ENCODE data around the gene SFTPB.
"Not testable (repeated sequence)": the region's sequence is repeated elsewhere in the genome, so short reads cannot be mapped to it uniquely, and the experiment has no call there.

Gene SFTPB

GRCh38 chr2:85668009-85668856, at the start of gene SFTPB:
Gene SFTPB (minus strand): TSS chr2:85668199. CDS start chr2:85668183, 16 bp downstream.
- Mint-ChIP-seq H3K9me3 (no peaks in the 10 kb centered on the region), H3K4me1 (peaks cover 15% of the 10 kb centered on the region), H3K36me3 (no peaks in the 10 kb centered on the region), H3K27ac (no peak within 1 kb of the TSS), H3K27me3 (peaks cover 10% of the 10 kb centered on the region), H3K4me3 (no peak within 1 kb of the TSS)
- ATAC-seq: no peak

- Mint-ChIP-seq H3K27me3 (peaks cover 32% of the 10 kb centered on the region), H3K4me3 (no peak overlapping the region), H3K36me3 (no peaks in the 10 kb centered on the region), H3K4me1 (no peaks in the 10 kb centered on the region), H3K9me3 (peaks cover 6% of the 10 kb centered on the region), H3K27ac (no peak overlapping the region)
- no peak for ATAC-seq
These were observed 49.5 kb upstream of the SFTPB start for GRCh38 chr2:85717308-85718008.

- no peak overlapping the region for H3K4me3 Mint-ChIP-seq
- H3K36me3 Mint-ChIP-seq: no peaks in the 10 kb centered on the region
- no peak overlapping the region for H3K27ac Mint-ChIP-seq
- H3K9me3 Mint-ChIP-seq: peaks cover 6% of the 10 kb centered on the region
- no peaks in the 10 kb centered on the region for H3K4me1 Mint-ChIP-seq
- peaks cover 42% of the 10 kb centered on the region for H3K27me3 Mint-ChIP-seq
- ATAC-seq: no peak
These were observed 48.4 kb upstream of the SFTPB start for GRCh38 chr2:85716346-85716914.

GRCh38 chr2:85714841-85715240, 46.8 kb upstream of the SFTPB start:
- Mint-ChIP-seq H3K27me3 (peaks cover 55% of the 10 kb centered on the region), H3K27ac (no peak overlapping the region), H3K4me3 (no peak overlapping the region), H3K4me1 (no peaks in the 10 kb centered on the region), H3K36me3 (no peaks in the 10 kb centered on the region), H3K9me3 (no peaks in the 10 kb centered on the region)
- no peak for ATAC-seq

- peaks cover 55% of the 10 kb centered on the region for H3K27me3 Mint-ChIP-seq
- not testable (repeated sequence) for H3K9me3 Mint-ChIP-seq, H3K4me3 Mint-ChIP-seq, H3K27ac Mint-ChIP-seq, H3K4me1 Mint-ChIP-seq, ATAC-seq, H3K36me3 Mint-ChIP-seq
These were observed 46.4 kb upstream of the SFTPB start for GRCh38 chr2:85714421-85714820.

- no peak for ATAC-seq
- H3K4me3 Mint-ChIP-seq: no peak overlapping the region
- H3K36me3 Mint-ChIP-seq: no peaks in the 10 kb centered on the region
- peaks cover 52% of the 10 kb centered on the region for H3K27me3 Mint-ChIP-seq
- H3K27ac Mint-ChIP-seq: no peak overlapping the region
- no peaks in the 10 kb centered on the region for H3K4me1 Mint-ChIP-seq
- no peaks in the 10 kb centered on the region for H3K9me3 Mint-ChIP-seq
These were observed 45.8 kb upstream of the SFTPB start for GRCh38 chr2:85713836-85714235.

GRCh38 chr2:85712849-85713612, 45.0 kb upstream of the SFTPB start:
- Mint-ChIP-seq H3K27ac (no peak overlapping the region), H3K9me3 (no peaks in the 10 kb centered on the region), H3K27me3 (peaks cover 44% of the 10 kb centered on the region), H3K4me1 (no peaks in the 10 kb centered on the region), H3K4me3 (no peak overlapping the region), H3K36me3 (no peaks in the 10 kb centered on the region)
- ATAC-seq: no peak

GRCh38 chr2:85712336-85712735, 44.3 kb upstream of the SFTPB start:
- Mint-ChIP-seq H3K4me1 (peaks cover under 1% of the 10 kb centered on the region), H3K36me3 (no peaks in the 10 kb centered on the region), H3K27ac (no peak overlapping the region), H3K4me3 (no peak overlapping the region), H3K27me3 (peaks cover 42% of the 10 kb centered on the region), H3K9me3 (no peaks in the 10 kb centered on the region)
- no peak for ATAC-seq

- Mint-ChIP-seq H3K36me3 (no peaks in the 10 kb centered on the region), H3K27ac (no peak overlapping the region), H3K4me1 (peaks cover 7% of the 10 kb centered on the region), H3K4me3 (no peak overlapping the region), H3K9me3 (no peaks in the 10 kb centered on the region), H3K27me3 (peaks cover 42% of the 10 kb centered on the region)
- ATAC-seq: no peak
These were observed 43.6 kb upstream of the SFTPB start for GRCh38 chr2:85711578-85712060.

GRCh38 chr2:85710687-85711577, 42.9 kb upstream of the SFTPB start:
- peaks cover 42% of the 10 kb centered on the region for H3K27me3 Mint-ChIP-seq

GRCh38 chr2:85709401-85709811, 41.4 kb upstream of the SFTPB start:
- Mint-ChIP-seq H3K36me3 (no peaks in the 10 kb centered on the region), H3K9me3 (no peaks in the 10 kb centered on the region), H3K27me3 (peaks cover 42% of the 10 kb centered on the region), H3K27ac (no peak overlapping the region), H3K4me1 (peaks cover 25% of the 10 kb centered on the region), H3K4me3 (no peak overlapping the region)
- ATAC-seq: no peak

More at GRCh38 chr2:85710687-85711577, 42.9 kb upstream of the SFTPB start:
- no peak overlapping the region for H3K27ac Mint-ChIP-seq
- no peaks in the 10 kb centered on the region for H3K9me3 Mint-ChIP-seq
- H3K36me3 Mint-ChIP-seq: no peaks in the 10 kb centered on the region
- H3K4me1 Mint-ChIP-seq: peaks cover 10% of the 10 kb centered on the region
- no peak for ATAC-seq
- no peak overlapping the region for H3K4me3 Mint-ChIP-seq

GRCh38 chr2:85708641-85709040, 40.6 kb upstream of the SFTPB start:
- peaks cover 35% of the 10 kb centered on the region for H3K27me3 Mint-ChIP-seq
- no peaks in the 10 kb centered on the region for H3K9me3 Mint-ChIP-seq
- H3K4me1 Mint-ChIP-seq: peaks cover 33% of the 10 kb centered on the region
- no peak overlapping the region for H3K4me3 Mint-ChIP-seq
- ATAC-seq: no peak
- H3K27ac Mint-ChIP-seq: no peak overlapping the region
- no peaks in the 10 kb centered on the region for H3K36me3 Mint-ChIP-seq

GRCh38 chr2:85707304-85707703, 39.3 kb upstream of the SFTPB start:
- Mint-ChIP-seq H3K27ac (no peak overlapping the region), H3K9me3 (no peaks in the 10 kb centered on the region), H3K27me3 (peaks cover 22% of the 10 kb centered on the region), H3K4me1 (peaks cover 46% of the 10 kb centered on the region), H3K36me3 (no peaks in the 10 kb centered on the region), H3K4me3 (no peak overlapping the region)
- peak; percentile 80 for ATAC-seq

GRCh38 chr2:85706599-85707296, 38.7 kb upstream of the SFTPB start:
- Mint-ChIP-seq H3K4me3 (no peak overlapping the region), H3K9me3 (no peaks in the 10 kb centered on the region), H3K36me3 (no peaks in the 10 kb centered on the region), H3K27me3 (peaks cover 17% of the 10 kb centered on the region), H3K27ac (no peak overlapping the region), H3K4me1 (peaks cover 49% of the 10 kb centered on the region)
- ATAC-seq: no peak

Measured in stimulated activated memory B cell treated with anti-CD40 and anti-IgM and Interleukin-4, amounts not matched to agents 10 μg/mL and 1 μg/mL and 100 μg/mL, for 72 hours (primary cell).